Measurements from ENCODE around the gene BEND7. TPM values are rescaled to one million over a fixed set of nuclear protein-coding genes. Genes with fewer than 3 reads are reported as not detected.

The BEND7 gene
- total RNA-seq, 1 experiment from 2014 or later = 1.7 TPM

DNA sequence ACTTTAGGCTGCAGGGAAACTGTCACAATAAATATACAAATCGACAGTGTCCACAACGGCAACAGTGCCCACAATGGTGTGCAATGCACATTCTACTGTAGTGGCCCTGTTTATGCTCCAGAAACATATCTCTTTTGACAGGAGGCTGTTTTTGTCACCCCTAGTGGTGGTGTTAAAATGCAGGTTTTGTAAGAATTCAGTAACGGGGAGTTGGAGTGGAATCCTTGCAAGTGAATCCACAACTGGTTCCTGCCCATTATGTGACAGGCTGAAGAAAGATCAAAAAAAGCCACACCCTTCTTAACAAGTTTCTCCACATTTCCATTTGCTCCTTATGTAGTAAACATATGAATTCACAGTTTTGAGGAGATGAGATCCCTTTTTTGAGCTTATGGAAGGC lies 58.5 kb downstream of the BEND7 start:
- ChIA-PET CTCF (no interaction called here), POLR2A (ENCODE audit: unreplicated experiment) (no interaction called here)
- no peak overlapping the region for H3K4me3 ChIP-seq
- intact Hi-C loops (cut with micrococcal nuclease; ENCODE audit: unreplicated experiment) = no loop called here
- H3K27ac ChIP-seq = no peak overlapping the region
- H3K36me3 ChIP-seq (ENCODE audit: low read depth) = no peaks in the 10 kb centered on the region
- BruUV-seq (replicated peaks) = no TSS peak
- no peak overlapping the region for H3K4me2 ChIP-seq
- H3K9me2 ChIP-seq (ENCODE audit: insufficient read depth) = no peaks in the 10 kb centered on the region
- H3K9me3 ChIP-seq (ENCODE audit: insufficient read depth, low read depth) = no peaks in the 10 kb centered on the region
- no peak overlapping the region for H2AFZ ChIP-seq
- no peak for DNase-seq
- H3K27me3 ChIP-seq (ENCODE audit: insufficient read depth, low read depth) = peaks cover 79% of the 10 kb centered on the region
- H3K4me1 ChIP-seq (replicated peaks; ENCODE audit: insufficient read depth) = no peaks in the 10 kb centered on the region
- no peaks in the 10 kb centered on the region for H4K20me1 ChIP-seq (ENCODE audit: insufficient read depth)
- no peaks in the 10 kb centered on the region for H3K79me2 ChIP-seq (ENCODE audit: low read depth)
- no peaks in the 10 kb centered on the region for H3F3A ChIP-seq (ENCODE audit: insufficient read depth, low read depth)
- no peak for TF ChIP-seq EZH2 (IDR thresholded peaks at IDR 0.05; ENCODE audit: low read depth)
- TF ChIP-seq, protein P1, sequence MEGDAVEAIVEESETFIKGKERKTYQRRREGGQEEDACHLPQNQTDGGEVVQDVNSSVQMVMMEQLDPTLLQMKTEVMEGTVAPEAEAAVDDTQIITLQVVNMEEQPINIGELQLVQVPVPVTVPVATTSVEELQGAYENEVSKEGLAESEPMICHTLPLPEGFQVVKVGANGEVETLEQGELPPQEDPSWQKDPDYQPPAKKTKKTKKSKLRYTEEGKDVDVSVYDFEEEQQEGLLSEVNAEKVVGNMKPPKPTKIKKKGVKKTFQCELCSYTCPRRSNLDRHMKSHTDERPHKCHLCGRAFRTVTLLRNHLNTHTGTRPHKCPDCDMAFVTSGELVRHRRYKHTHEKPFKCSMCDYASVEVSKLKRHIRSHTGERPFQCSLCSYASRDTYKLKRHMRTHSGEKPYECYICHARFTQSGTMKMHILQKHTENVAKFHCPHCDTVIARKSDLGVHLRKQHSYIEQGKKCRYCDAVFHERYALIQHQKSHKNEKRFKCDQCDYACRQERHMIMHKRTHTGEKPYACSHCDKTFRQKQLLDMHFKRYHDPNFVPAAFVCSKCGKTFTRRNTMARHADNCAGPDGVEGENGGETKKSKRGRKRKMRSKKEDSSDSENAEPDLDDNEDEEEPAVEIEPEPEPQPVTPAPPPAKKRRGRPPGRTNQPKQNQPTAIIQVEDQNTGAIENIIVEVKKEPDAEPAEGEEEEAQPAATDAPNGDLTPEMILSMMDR (conservative IDR thresholded peaks at IDR 0.05) = no peak; the same call in 1 of the 2 replicates

DNA sequence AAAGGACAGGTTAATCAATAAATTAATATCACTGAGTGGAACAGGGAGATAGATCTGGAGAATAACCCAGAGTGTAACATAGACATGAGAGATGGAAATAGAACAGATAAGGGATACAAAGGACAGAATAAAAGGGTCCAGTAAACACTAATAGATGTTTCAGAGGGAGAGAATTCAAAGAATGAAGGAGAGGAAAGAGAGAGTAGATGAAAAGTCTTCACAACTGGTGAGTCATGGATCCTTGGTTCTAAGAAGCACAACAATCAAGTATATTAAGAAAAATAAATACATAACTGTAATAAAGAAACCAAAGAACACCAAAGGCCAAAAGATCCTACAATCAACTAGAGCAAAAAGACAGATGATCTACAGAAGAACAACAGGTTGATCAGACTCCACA lies 66.3 kb downstream of the BEND7 start:
- Histone ChIP-seq H3K9me3 (ENCODE audit: insufficient read depth, low read depth) (no peaks in the 10 kb centered on the region), H3K4me1 (replicated peaks; ENCODE audit: insufficient read depth) (no peaks in the 10 kb centered on the region), H3K9me2 (ENCODE audit: insufficient read depth) (no peaks in the 10 kb centered on the region), H3K4me2 (no peak overlapping the region), H3F3A (ENCODE audit: insufficient read depth, low read depth) (no peaks in the 10 kb centered on the region), H3K4me3 (no peak overlapping the region), H3K79me2 (ENCODE audit: low read depth) (no peaks in the 10 kb centered on the region), H2AFZ (no peak overlapping the region), H3K27ac (no peak overlapping the region), H3K27me3 (ENCODE audit: insufficient read depth, low read depth) (peaks cover 96% of the 10 kb centered on the region), H4K20me1 (ENCODE audit: insufficient read depth) (no peaks in the 10 kb centered on the region), H3K36me3 (ENCODE audit: low read depth) (no peaks in the 10 kb centered on the region)
- ChIA-PET POLR2A (ENCODE audit: unreplicated experiment) (no interaction called here), CTCF (no interaction called here)
- intact Hi-C loops (cut with micrococcal nuclease; ENCODE audit: unreplicated experiment) = no loop called here
- no TSS peak for BruUV-seq (replicated peaks)
- no peak for DNase-seq
- no peak for TF ChIP-seq EZH2 (IDR thresholded peaks at IDR 0.05; ENCODE audit: low read depth)
- TF ChIP-seq, protein P1 (conservative IDR thresholded peaks at IDR 0.05) = no peak

DNA sequence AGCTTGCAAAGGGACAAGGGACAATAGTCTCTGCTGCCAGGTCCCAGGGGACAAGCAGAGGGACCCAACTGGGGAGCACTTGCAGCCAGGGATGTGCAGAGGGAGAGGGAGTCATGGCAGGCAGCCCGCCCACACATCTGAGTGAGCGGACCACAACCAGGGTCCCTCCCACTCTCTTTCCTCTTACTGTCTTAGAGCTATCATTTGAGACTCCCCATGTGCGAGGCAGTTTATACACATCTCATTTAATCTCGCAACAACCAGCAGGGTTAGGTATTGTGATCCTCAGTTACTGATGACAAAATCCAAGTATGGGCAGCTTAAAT lies 70.2 kb downstream of the BEND7 start:
- no peak for DNase-seq
- H3K36me3 ChIP-seq (ENCODE audit: low read depth) = no peaks in the 10 kb centered on the region
- no peaks in the 10 kb centered on the region for H3K4me1 ChIP-seq (replicated peaks; ENCODE audit: insufficient read depth)
- no peaks in the 10 kb centered on the region for H3K79me2 ChIP-seq (ENCODE audit: low read depth)
- POLR2A ChIA-PET (ENCODE audit: unreplicated experiment) = no interaction called here
- no peak overlapping the region for H3K27ac ChIP-seq
- H4K20me1 ChIP-seq (ENCODE audit: insufficient read depth) = no peaks in the 10 kb centered on the region
- no peak overlapping the region for H2AFZ ChIP-seq
- no peaks in the 10 kb centered on the region for H3K9me2 ChIP-seq (ENCODE audit: insufficient read depth)
- H3K27me3 ChIP-seq (ENCODE audit: insufficient read depth, low read depth) = peaks cover 97% of the 10 kb centered on the region
- H3K4me2 ChIP-seq = no peak overlapping the region
- BruUV-seq (replicated peaks) = no TSS peak
- no peak overlapping the region for H3K4me3 ChIP-seq
- CTCF ChIA-PET = no interaction called here
- intact Hi-C loops (cut with micrococcal nuclease; ENCODE audit: unreplicated experiment) = no loop called here
- H3K9me3 ChIP-seq (ENCODE audit: insufficient read depth, low read depth) = no peaks in the 10 kb centered on the region
- TF ChIP-seq EZH2 (IDR thresholded peaks at IDR 0.05; ENCODE audit: low read depth) = no peak
- TF ChIP-seq, protein P1 (conservative IDR thresholded peaks at IDR 0.05) = no peak
- no peaks in the 10 kb centered on the region for H3F3A ChIP-seq (ENCODE audit: insufficient read depth, low read depth)

Measured in PC-9 (cell line).